Mesothelial cell of epicardium (in vitro differentiated cells): ENCODE data around the gene YWHAQ. TPM values are rescaled to one million over a fixed set of nuclear protein-coding genes. Genes with fewer than 3 reads are reported as not detected.
"Not testable (repeated sequence)": the region's sequence is repeated elsewhere in the genome, so short reads cannot be mapped to it uniquely, and the experiment has no call there.

Source experiments
- DNase-seq, 2 experiments: peaks; one replicate each; pipeline ENCODE4 v3.0.0; 2021; ENCODE audit warnings: low spot score in 2 of 2; ENCODE audit not compliant: unreplicated experiment in 2 of 2
- H3K27ac Mint-ChIP-seq: 2 replicates; pipeline ENCODE4 v1.8.0; 2021; ENCODE audit warnings: mixed read lengths
- H3K27me3 Mint-ChIP-seq: 2 replicates; pipeline ENCODE4 v1.8.0; 2021; ENCODE audit warnings: low read depth, mixed read lengths
- H3K36me3 Mint-ChIP-seq: 2 replicates; pipeline ENCODE4 v1.8.0; 2021; ENCODE audit warnings: mixed read lengths
- H3K4me1 Mint-ChIP-seq: 2 replicates; pipeline ENCODE4 v1.8.0; 2021; ENCODE audit warnings: mixed read lengths
- H3K4me3 Mint-ChIP-seq: 2 replicates; pipeline ENCODE4 v1.8.0; 2021; ENCODE audit warnings: mild to moderate bottlenecking, moderate library complexity, mixed read lengths
- H3K9me3 Mint-ChIP-seq: 2 replicates; pipeline ENCODE4 v1.8.0; 2021; ENCODE audit warnings: mixed read lengths
- CTCF ChIP-seq: fragments of 200-600 bp; sonication (generic); IDR thresholded peaks from one replicate; pipeline ENCODE4 v1.5.0; 2021; ENCODE audit warnings: antibody characterized with exemption; ENCODE audit not compliant: unreplicated experiment
- total RNA-seq: library from RNA; stranded (reverse); gene quantifications from 3 replicates; pipeline ENCODE4 v1.2.1, GENCODE V29; 2021

YWHAQ gene
- total RNA-seq, 1 donor from 2014 or later, result 248 TPM

- H3K4me3 Mint-ChIP-seq, result no peak overlapping the region
- H3K27ac Mint-ChIP-seq, result no peak overlapping the region
- TF ChIP-seq CTCF, result no peak
- peaks cover 20% of the 10 kb centered on the region for H3K9me3 Mint-ChIP-seq
- no peaks in the 10 kb centered on the region for H3K27me3 Mint-ChIP-seq
- no peak for DNase-seq
- peaks cover 1% of the 10 kb centered on the region for H3K4me1 Mint-ChIP-seq
- peaks cover 57% of the 10 kb centered on the region for H3K36me3 Mint-ChIP-seq
Measured at GRCh38 chr2:9602412-9602811, 28.4 kb downstream of the YWHAQ start.

- no peak for TF ChIP-seq CTCF
- H3K4me3 Mint-ChIP-seq, result no peak overlapping the region
- H3K9me3 Mint-ChIP-seq, result peaks cover 20% of the 10 kb centered on the region
- H3K27me3 Mint-ChIP-seq, result no peaks in the 10 kb centered on the region
- DNase-seq, result no peak
- H3K27ac Mint-ChIP-seq, result no peak overlapping the region
- peaks cover 57% of the 10 kb centered on the region for H3K36me3 Mint-ChIP-seq
- no peaks in the 10 kb centered on the region for H3K4me1 Mint-ChIP-seq
Measured at GRCh38 chr2:9601397-9601796, 29.4 kb downstream of the YWHAQ start.

GRCh38 chr2:9599430-9599829 is 31.4 kb downstream of the YWHAQ start:
- peaks cover 2% of the 10 kb centered on the region for H3K4me1 Mint-ChIP-seq
- peaks cover 20% of the 10 kb centered on the region for H3K9me3 Mint-ChIP-seq
- no peak overlapping the region for H3K27ac Mint-ChIP-seq
- no peak overlapping the region for H3K4me3 Mint-ChIP-seq
- TF ChIP-seq CTCF, result no peak
- no peak for DNase-seq
- H3K27me3 Mint-ChIP-seq, result no peaks in the 10 kb centered on the region
- H3K36me3 Mint-ChIP-seq, result peaks cover 49% of the 10 kb centered on the region

GRCh38 chr2:9596621-9597311 is 34.0 kb downstream of the YWHAQ start:
- Mint-ChIP-seq H3K27ac (no peak overlapping the region), H3K36me3 (peaks cover 41% of the 10 kb centered on the region), H3K4me1 (peaks cover 3% of the 10 kb centered on the region), H3K27me3 (no peaks in the 10 kb centered on the region), H3K9me3 (peaks cover 20% of the 10 kb centered on the region), H3K4me3 (no peak overlapping the region)
- no peak for TF ChIP-seq CTCF
- no peak for DNase-seq

GRCh38 chr2:9595746-9596145 is 35.1 kb downstream of the YWHAQ start:
- no peak overlapping the region for H3K4me3 Mint-ChIP-seq
- H3K36me3 Mint-ChIP-seq, result peaks cover 38% of the 10 kb centered on the region
- H3K9me3 Mint-ChIP-seq, result peaks cover 20% of the 10 kb centered on the region
- no peak for TF ChIP-seq CTCF
- H3K27ac Mint-ChIP-seq, result peak overlapping the region; percentile 49
- H3K4me1 Mint-ChIP-seq, result peaks cover 3% of the 10 kb centered on the region
- no peak for DNase-seq
- H3K27me3 Mint-ChIP-seq, result no peaks in the 10 kb centered on the region

- not testable (repeated sequence) for DNase-seq, H3K4me1 Mint-ChIP-seq, H3K27ac Mint-ChIP-seq, H3K4me3 Mint-ChIP-seq, H3K27me3 Mint-ChIP-seq
- Mint-ChIP-seq H3K36me3 (peaks cover 36% of the 10 kb centered on the region), H3K9me3 (peaks cover 20% of the 10 kb centered on the region)
Measured at GRCh38 chr2:9595256-9595655, 35.5 kb downstream of the YWHAQ start.
